Erythroblast (primary cell): ENCODE data around the gene HINT2.

Source experiments
- GATA1 ChIP-seq: IDR thresholded peaks from 2 replicates; pipeline ENCODE4 v1.6.1; 2011; ENCODE audit warnings: low read depth, mild to moderate bottlenecking, control low read depth, low read length, moderate library complexity
- POLR2A ChIP-seq: IDR thresholded peaks from 2 replicates; pipeline ENCODE4 v1.6.1; 2011; ENCODE audit warnings: mild to moderate bottlenecking, low read length

DNA sequence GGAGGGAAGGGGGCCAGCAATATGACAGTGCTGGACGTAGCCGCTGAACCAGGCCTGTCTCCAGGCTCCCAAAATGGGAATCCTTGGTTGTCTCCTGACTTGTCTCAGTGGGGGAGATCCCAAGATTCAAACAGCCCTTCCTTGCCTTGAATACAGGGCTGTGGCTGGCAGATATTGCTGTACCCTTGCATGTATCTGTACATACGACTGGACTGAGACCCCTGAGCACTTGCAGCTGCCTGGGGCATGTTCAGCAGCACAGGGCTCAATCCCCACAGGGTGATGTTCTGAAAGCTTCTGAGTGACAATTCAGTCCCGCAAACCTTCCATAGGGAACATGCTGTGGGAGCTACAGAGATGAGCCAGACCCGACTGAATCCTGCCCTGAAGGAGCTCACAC is 42.0 kb upstream of the HINT2 start:
- TF ChIP-seq POLR2A (no peak), GATA1 (no peak)
